Dermis microvascular lymphatic vessel endothelial cell (primary cell): ENCODE data around the gene IL18RAP. TPM values are rescaled to one million over a fixed set of nuclear protein-coding genes. Genes with fewer than 3 reads are reported as not detected.

Experiments
- DNase-seq, 2 donors: peaks; one replicate each; pipeline versions ENCODE4 v3.0.0 to v3.0.0-alpha.2; 2010; ENCODE audit warnings: low read depth in 2 of 2
- total RNA-seq: library from RNA; depleted of rRNA; stranded (reverse); fragments of >200 nt; gene quantifications from 2 replicates; pipeline ENCODE4 v1.2.1, GENCODE V29; 2014

Gene IL18RAP
- total RNA-seq, 1 donor from 2014 or later = not detected

GRCh38 chr2:102455061-102455670 lies 32.2 kb downstream of the IL18RAP start:
- DNase-seq = no peak

DNA sequence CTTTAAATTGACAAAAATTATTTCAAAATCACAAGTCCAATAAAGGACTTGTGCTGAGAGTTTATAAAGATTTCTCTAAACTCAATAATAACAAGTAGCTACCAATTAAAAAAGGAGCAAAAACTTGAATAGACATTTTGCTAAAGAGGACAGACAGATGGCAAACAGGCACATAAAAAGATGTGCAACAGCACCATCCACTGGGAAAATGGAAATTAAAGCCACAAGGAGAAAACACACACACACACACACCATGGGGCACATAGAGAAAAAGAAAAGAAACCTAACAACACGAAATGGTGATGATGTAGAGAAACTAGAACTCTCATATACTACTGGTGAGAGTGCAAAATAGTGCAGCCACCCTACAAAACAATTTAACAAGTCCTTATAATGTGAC lies 37.5 kb downstream of the IL18RAP start:
- DNase-seq = no peak

GRCh38 chr2:102461188-102461587 lies 38.2 kb downstream of the IL18RAP start:
- no peak for DNase-seq

GRCh38 chr2:102463160-102463559 lies 40.2 kb downstream of the IL18RAP start:
- DNase-seq = no peak

DNA sequence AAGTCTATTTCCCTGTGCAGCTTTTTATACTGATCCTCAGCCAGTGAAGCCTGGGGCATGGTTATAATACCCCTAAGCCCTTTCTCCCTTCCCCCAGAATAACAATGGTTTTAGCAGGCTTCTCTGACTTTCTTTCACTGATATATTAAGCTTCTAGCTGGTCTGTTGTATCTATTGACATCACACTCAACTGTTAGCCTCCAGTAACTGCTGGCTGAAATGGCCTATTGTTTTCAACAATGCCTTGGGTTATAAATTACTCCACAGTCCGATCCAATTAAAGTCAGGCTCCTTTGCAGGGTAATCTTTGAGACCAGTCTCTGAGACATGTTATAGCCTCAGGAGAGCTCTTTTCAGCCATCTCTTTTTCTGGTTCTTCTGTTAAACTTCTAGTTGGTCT lies 47.2 kb downstream of the IL18RAP start:
- no peak for DNase-seq

DNA sequence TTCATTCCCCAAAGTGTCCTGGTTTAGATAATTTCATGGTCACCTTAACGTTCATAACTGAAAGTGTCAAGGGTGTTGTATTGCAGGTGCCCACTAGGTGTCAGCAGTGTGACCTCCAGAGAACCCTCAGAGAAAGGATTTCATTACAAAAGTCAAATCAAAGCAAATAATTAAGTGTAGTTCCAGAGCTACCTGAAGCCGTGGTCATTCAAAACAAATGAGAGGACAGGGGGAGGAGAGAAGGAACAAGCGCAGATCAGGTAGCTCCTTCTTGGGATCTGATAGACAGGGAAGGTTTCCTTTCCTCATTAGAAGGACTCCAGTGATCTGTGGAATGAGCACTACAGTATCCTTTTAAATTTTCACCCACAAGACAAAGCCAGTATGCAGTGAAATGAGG lies 50.1 kb downstream of the IL18RAP start, which contains the start of gene SLC9A4:
TSS of gene SLC9A4 (plus strand) at position 207 of the 400 bp plus-strand sequence. CDS start 534 bp downstream, outside the sequence.
- DNase-seq = peak; percentile 18 to 55

DNA sequence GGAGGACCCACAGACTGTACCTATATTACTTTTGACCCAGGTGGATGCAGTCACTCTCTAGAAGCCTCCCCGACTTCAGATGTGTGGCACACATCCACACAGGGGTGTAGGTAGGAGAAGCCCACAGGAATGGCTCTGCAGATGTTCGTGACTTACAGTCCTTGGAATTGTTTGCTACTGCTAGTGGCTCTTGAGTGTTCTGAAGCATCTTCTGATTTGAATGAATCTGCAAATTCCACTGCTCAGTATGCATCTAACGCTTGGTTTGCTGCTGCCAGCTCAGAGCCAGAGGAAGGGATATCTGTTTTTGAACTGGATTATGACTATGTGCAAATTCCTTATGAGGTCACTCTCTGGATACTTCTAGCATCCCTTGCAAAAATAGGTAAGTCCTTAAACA lies 50.7 kb downstream of the IL18RAP start:
- DNase-seq = no peak

DNA sequence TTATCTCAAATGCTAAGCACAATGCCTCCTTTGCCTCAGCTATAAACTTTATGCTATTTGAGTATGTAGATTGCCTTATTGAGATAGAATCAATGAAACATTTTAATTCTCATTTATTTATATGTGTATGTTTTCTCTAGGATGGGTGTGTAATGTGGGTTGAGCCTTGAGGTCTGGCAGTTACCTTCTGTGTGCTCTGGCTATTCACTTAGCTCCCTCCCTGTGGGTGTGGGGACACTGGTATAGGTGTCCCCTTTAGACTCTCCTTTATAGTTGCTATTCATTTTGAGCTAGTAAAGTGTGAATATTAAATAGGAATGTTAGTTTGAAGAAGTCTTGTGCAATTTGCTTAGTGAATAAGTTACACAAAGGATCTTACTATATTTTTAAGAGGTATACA lies 51.8 kb downstream of the IL18RAP start:
- no peak for DNase-seq

- no peak for DNase-seq
These were observed 55.9 kb downstream of the IL18RAP start for GRCh38 chr2:102478686-102479470.

GRCh38 chr2:102480285-102481195 lies 57.6 kb downstream of the IL18RAP start:
- DNase-seq = no peak

DNA sequence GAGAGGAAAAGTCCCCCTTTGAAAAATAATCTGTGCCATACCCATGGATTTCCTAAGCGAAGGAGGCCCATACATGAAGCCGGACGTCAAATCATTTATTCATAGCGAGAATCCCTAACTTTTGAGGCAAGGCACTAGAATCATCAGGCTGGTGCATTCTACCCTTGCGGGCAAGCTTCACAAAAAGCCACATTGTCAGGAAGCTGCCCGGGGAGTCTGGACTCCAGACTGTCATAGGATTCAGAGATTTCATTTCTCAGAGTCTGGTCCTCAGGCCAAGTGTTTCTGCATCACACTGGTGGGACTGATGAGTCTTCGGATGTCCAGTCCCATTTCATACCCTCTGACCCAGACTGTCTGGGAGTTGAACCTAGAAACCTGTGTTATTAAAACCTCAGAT lies 59.0 kb downstream of the IL18RAP start:
- DNase-seq = no peak

- DNase-seq = no peak
These were observed 60.1 kb downstream of the IL18RAP start for GRCh38 chr2:102483086-102483485.

GRCh38 chr2:102484310-102485061 lies 61.5 kb downstream of the IL18RAP start:
- DNase-seq = no peak

- DNase-seq = no peak
These were observed 62.3 kb downstream of the IL18RAP start for GRCh38 chr2:102485147-102485785.

GRCh38 chr2:102486941-102487702 lies 64.2 kb downstream of the IL18RAP start:
- DNase-seq = no peak

- DNase-seq = peak in 1 of 2 donors; percentile 12
These were observed 65.0 kb downstream of the IL18RAP start for GRCh38 chr2:102487761-102488462.

- no peak for DNase-seq
These were observed 66.7 kb downstream of the IL18RAP start for GRCh38 chr2:102489646-102490045.

GRCh38 chr2:102492006-102492405 lies 69.0 kb downstream of the IL18RAP start:
- DNase-seq = no peak

GRCh38 chr2:102494570-102494969 lies 71.6 kb downstream of the IL18RAP start:
- no peak for DNase-seq
